ENCODE data around the gene GRIA4.
A peak's percentile ranks its signal among the peaks of the same experiment; 100 is the strongest.

The GRIA4 gene

DNA sequence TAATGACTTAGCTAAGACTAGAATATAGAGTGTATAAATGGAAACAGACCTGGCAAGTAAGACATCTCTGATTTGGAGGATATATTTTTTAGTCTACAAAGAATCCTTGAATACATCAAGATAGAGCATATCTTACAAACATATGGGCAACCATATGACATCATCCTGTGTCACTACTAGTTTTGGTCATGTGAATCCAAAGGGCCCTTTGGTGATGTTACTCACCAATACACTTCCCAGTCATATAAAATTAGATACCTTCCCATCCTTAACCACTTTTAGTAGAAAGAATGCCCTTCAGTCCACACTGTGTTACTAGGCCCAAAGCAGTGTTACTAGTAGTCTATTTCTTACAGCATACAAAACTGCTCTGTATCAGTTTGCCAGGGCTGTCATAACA is 31.6 kb downstream of the GRIA4 start:
- DNase-seq = no peak

- DNase-seq = no peak
These were observed 33.0 kb downstream of the GRIA4 start for GRCh38 chr11:105642870-105643269.

GRCh38 chr11:105644839-105645573 is 35.1 kb downstream of the GRIA4 start:
- no peak for DNase-seq

DNA sequence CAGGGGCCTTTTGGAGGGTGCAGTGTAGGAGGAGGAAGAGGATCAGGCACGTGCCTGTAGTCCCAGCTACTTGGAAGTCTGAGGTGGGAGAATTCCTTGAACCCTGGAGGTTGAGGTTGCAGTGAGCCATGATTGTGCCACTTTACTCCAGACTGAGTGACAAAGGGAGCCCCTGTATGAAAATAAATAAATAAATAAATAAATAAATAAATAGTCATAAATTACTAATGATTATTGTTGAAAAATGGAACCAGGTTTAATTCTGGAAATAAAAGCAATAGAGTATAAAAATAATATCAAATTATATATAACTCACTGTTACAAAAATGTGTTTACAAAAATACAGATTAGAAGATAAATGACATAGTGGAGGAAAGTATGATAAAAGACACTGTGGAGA is 37.9 kb downstream of the GRIA4 start:
- no peak for DNase-seq

DNA sequence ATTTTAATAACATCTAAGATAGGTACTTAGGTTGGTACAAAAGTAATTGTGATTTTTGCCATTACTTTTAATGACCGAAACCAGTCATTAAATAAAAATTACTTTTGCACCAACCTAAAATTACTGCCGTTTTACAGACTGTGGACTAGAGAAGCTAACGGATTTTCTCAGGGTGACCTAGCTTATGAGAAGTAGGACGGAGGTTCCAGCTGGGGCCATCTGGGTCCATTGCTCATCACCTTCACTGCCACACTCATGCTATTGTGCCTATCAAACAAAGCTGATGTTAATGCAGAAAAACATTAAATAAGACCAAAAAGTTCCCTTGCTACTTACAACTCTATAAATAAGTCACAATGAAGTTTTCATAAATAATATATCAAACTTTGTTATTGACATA is 38.9 kb downstream of the GRIA4 start:
- no peak for DNase-seq

DNA sequence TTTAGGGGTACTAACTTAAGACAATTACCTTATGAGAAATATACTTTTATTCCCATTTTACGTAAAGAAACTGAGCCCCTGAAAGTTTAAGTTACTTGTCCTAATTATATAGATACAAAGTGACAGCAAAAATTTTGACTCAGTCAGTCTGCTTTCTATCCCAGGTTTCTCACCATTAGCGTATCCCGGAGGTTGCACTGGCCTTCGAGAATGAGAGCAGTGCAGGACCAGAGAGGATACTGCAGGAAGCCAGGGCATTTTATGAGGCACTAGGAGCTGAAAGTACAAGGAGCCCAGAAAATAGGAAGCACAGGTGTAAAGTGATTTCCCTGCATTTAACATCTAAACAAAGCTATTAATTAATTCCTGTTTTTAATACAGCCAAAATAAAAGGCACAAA is 55.4 kb downstream of the GRIA4 start:
- no peak for DNase-seq

- DNase-seq = no peak
These were observed 57.6 kb downstream of the GRIA4 start for GRCh38 chr11:105667441-105667840.

DNA sequence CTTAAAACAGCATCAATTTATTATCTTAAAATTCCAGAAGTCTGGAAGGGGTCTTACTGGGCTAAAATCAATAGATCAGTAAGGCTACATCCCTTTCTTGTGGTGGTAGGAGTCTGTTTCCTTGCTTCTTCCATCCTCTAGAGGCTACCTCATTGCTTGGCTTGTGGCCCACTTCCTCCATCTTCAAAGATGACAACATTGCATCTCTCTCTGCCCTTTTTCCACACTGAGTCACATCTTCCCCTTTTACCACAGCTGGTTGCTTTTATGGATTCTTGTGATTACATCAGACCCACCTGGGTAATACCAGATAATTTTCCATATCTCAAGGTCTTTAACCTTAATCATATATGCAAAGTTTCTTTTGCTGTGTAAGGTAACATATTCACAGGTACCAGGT is 60.9 kb downstream of the GRIA4 start:
- no peak for DNase-seq

GRCh38 chr11:105673089-105673488 is 63.2 kb downstream of the GRIA4 start:
- peak; percentile 13 to 18 for DNase-seq

DNA sequence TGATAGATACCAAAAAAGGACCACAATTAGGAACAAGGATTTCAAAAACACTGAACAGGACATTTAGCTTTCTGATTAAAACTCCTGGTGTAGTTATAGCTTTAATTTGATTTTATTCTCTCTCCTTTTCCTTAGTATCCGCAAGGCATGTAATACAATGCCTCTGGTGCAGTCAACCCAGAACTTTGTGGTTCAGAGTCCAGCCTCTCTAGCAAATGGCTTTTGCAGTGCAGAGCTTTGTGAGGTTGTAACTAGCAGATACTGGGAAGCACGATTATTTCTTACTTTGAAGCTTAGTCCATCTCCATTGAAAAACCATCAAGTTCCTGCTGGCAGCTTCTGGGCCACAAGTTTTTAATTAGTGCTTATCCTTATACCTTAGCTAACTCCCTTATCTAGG is 79.8 kb downstream of the GRIA4 start:
- DNase-seq = no peak

DNA sequence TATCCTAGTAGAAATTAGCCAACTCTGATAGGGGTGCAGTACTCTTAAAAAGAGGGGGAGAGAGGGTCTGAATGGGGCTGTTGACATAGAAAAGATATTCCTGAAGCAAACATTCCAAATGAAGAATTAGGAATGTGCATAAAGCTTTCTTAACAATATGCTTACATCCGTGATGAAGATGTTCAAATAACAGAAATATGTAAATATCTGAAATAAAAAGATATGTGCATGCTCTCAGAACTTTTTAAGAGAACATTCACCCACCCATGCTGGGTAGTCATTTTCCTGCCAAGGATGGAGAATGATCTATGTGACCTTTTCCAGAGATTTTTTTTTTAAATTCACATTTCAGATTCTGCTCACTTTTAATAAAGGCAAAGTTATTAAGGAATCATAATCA is 80.6 kb downstream of the GRIA4 start:
- DNase-seq = no peak

DNA sequence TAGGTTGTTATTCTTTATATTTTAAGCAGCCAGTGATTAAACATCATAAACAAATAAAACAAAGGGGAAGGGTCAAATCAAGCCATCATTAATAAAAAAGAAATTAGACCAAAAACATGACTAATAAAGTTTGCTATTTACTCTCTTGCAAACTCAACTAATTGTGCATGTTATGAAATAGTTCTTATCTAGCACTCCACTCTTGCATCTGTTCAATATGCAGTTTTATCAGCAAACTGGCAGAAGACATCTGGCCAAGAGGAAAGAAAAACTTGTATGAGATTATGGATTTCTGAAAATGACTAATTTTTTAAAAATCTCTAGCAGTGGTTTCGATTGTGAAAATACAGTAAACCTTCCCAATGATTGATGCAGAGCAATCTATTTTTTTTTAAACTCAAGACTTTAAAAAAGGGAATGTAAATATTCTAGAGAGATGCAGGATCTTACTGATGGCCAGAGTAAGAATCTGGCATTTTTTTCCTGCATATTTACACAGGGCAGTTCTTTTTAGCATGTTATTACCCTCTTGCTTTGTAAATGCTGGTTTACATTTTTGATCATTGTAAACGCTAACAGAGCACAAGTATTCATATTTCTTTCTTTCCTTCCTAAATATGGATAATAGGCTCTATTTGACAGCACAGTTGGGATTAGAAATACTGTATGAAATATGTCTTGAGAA is 83.3 kb downstream of the GRIA4 start:
- DNase-seq = no peak

- DNase-seq = no peak
These were observed 86.1 kb downstream of the GRIA4 start for GRCh38 chr11:105696000-105696399.

DNA sequence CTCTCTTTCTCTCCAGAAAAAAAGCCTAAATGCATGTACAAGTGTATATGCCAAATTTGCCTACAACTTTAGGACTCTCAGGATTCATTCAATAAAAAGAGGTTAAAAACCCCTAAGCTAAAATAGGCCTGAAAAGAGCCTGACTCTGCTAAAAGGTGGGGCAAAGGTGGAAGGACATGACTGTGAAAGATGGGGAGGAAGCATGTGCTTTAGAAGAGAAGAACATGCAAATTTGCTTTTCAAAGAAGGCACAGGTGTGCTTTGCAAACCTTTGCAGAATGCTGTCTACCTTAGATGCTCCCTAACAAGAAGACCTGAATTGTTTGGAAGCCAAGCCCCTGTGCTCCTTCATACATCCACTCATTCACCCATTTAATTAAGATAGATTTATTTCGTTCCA is 87.4 kb downstream of the GRIA4 start:
- DNase-seq = no peak

GRCh38 chr11:105699203-105699602 is 89.3 kb downstream of the GRIA4 start:
- DNase-seq = no peak

- no peak for DNase-seq
These were observed 90.4 kb downstream of the GRIA4 start for GRCh38 chr11:105700271-105700670.

DNA sequence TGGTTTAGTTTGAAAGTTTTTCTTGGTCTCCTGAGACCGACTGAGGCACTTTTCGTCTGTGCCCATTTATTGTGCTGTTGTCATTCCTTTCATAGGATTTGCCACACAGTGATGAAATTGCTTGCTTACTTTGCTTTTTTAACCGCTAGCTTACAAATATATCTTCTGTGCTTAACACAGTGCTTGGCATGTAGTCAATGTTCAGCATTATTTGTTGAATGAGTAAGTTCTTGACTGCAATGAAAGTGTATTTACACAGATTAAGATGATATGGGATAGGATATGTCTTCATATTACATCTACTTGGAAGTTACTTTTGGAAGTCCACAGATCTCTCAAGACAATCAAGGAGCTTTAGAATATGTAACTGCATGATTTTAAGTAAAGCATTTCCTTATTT is 91.2 kb downstream of the GRIA4 start:
- no peak for DNase-seq

DNA sequence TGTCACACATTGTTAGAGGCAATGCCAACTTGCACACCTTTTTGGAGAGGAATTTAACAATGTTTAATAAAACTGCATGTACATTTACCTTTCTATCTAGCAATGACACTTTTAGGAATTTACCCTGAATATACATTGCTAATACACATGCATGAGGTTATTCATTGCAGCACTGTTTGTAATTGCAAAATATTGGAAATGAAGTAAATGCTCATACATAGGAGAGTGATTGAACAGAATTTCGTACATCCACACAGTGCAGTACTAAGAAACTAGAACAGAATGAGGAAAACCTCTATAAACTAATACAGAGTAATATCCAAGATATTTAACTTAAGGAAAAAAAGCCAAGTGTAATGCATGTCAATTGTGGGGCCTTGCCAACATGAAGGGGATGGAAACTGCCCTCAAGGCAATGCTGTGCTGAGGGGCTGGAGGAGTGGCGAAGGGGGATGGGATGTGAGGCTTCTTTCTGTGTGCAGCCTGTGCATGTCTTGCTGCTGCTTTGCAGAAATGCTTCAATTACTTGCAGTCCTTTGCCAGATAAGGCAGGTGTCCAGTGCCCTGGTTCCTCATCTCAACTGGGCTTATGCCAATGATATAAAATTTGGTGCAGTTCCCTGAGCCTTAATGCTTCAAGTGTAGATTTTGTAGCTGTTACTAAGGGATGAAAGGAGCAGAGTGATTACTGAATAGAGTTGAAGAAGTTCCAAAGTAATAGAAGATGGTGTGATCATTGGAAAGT is 96.1 kb downstream of the GRIA4 start:
- DNase-seq = no peak

- no peak for DNase-seq
These were observed 103.2 kb downstream of the GRIA4 start for GRCh38 chr11:105713106-105713505.

DNA sequence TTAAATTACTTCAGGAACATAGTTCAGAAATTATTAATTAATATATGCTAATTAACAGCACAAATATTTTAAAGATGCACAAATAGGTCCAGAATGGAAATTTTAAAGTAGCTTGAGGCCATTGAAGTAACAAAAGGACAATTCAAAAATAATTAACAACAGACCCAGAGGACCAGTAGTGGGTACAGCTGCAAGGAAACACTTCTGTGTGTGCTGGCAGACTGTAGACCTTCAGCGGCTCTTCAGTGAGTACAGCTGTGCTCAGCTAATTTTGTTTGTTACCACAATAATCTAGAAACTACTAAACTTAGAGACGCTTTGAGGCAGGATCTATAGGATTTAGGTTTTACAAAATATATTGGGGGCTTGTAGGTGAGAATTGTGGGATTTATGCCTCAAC is 103.8 kb downstream of the GRIA4 start:
- DNase-seq = no peak

GRCh38 chr11:105718641-105719040 is 108.8 kb downstream of the GRIA4 start:
- no peak for DNase-seq

DNA sequence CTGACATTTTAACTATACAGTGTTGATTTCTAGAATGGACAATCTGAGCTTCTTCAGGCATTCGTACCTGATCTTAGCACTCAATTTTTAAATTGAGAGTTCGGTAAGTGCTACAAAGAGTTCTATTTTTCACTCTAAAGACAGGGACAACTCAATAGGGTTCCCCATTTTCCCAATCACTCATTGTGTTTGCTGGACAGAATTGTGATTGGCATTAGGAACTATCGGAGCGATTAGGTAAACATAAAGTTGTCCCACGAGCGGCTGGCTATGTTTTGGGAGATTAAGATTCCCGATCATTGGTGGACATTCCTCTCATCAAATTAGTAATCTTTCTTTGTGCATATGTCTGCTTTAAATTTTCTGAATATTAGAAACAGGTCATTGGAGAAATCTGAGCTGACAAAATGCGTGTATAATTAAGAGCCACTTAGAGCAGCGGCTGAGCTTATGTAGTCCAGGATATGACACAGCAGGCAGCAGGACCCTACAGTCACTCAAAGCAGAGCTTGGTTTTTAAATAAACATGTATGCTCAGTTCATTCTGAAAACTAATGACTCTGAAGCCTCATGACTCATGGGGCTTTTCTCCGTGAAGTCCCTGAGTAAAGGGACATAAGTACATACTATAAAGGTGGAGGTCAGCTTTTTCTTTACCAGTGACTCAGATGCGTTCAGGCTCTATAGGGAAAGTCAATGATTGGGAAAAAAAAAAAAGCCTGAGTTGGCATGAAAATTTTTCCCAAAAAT is 109.4 kb downstream of the GRIA4 start:
- DNase-seq = no peak

- no peak for DNase-seq
These were observed 110.2 kb downstream of the GRIA4 start for GRCh38 chr11:105720096-105720495.
